ENCODE data around the gene TTPAL.

GRCh38 chr20:44430270-44431065, 45.2 kb upstream of the TTPAL start:
- TF ChIP-seq POLR2A (IDR thresholded peaks at IDR 0.05) (no peak), CTCF (IDR thresholded peaks at IDR 0.05) (no peak)
